Fibroblast of pulmonary artery (primary cell): ENCODE measurements around the gene TXLNG.
"Not testable (repeated sequence)": the region's sequence is repeated elsewhere in the genome, so short reads cannot be mapped to it uniquely, and the experiment has no call there.

Experiments
- DNase-seq: peaks from one replicate; pipeline ENCODE4 v3.0.0-alpha.2; 2010; ENCODE audit warnings: low read depth
- H3K4me3 ChIP-seq: replicated peaks from 2 replicates; pipeline ENCODE4 v1.5.1; 2011; ENCODE audit warnings: low read depth, mild to moderate bottlenecking, control low read depth, low read length, moderate library complexity
- TF ChIP-seq, protein P1 (sequence below): IDR thresholded peaks from 2 replicates; pipeline ENCODE4 v1.5.1; 2011; ENCODE audit warnings: mild to moderate bottlenecking, control low read depth, low read length, inconsistent platforms; ENCODE audit errors: missing control alignments

The TXLNG gene

DNA sequence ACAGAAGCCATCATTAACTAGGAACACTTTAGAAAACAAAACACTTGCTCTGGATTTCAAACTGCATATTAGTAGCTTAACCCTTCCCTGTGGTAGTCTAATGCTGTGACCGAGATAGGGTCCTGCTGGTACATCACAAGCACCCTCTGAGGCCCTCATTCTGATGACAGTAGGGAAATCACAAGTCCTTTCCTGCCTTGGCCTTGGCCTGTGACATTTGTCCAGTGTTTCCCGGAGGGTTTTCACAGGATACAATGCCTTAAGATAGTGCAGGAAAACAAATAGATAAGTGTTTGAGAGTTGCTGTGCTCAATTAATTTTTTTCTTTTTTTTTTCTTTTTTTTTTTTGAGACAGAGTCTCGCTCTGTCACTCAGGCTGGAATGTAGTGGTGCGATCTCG is 37.8 kb upstream of the TXLNG start:
- TF ChIP-seq, protein P1, sequence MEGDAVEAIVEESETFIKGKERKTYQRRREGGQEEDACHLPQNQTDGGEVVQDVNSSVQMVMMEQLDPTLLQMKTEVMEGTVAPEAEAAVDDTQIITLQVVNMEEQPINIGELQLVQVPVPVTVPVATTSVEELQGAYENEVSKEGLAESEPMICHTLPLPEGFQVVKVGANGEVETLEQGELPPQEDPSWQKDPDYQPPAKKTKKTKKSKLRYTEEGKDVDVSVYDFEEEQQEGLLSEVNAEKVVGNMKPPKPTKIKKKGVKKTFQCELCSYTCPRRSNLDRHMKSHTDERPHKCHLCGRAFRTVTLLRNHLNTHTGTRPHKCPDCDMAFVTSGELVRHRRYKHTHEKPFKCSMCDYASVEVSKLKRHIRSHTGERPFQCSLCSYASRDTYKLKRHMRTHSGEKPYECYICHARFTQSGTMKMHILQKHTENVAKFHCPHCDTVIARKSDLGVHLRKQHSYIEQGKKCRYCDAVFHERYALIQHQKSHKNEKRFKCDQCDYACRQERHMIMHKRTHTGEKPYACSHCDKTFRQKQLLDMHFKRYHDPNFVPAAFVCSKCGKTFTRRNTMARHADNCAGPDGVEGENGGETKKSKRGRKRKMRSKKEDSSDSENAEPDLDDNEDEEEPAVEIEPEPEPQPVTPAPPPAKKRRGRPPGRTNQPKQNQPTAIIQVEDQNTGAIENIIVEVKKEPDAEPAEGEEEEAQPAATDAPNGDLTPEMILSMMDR, result no peak

DNA sequence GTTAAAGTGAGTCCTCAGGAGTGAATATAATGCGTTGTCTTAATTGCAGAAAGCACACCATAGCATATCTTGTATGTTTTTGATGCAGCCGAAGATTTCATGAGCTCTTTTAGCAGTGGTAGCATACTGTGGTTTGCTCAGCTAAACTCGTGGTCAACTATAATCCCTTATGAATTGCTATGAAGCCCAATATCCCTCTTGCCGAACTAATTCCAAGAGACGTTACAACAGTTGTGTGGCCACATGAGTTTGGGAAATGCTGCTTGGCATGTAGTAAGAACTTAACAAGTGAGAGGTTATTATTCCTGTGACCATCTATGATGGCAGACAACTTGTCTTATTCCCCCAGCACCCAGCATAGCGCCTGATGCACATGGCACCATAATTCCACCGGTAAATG is 36.1 kb upstream of the TXLNG start:
- TF ChIP-seq, protein P1, result no peak

More for the DNA sequence above, 37.8 kb upstream of the TXLNG start:
- DNase-seq, result no peak
- no peak overlapping the region for H3K4me3 ChIP-seq

DNA sequence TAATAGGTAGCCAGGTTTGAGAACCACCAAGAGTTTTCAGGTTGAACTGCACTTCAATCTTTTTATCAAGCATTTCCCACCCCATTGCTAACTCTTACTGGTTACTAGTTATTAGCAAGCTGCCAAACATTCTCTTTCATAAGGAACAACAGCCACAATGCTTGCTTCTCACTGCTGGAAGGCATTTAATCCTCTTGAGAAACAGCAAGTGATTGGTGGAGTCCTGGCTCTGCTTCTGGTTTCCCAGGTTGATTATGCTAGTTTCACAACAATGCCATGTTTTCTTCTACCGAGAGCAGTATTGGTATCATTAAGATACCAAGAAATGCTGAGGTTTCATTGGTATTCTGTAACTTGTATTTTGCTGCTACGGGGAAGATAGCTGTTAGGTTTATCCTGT is 32.2 kb upstream of the TXLNG start:
- no peak for DNase-seq
- H3K4me3 ChIP-seq, result no peak overlapping the region
- TF ChIP-seq, protein P1, result no peak

More for the DNA sequence above, 36.1 kb upstream of the TXLNG start:
- H3K4me3 ChIP-seq, result no peak overlapping the region
- DNase-seq, result no peak

DNA sequence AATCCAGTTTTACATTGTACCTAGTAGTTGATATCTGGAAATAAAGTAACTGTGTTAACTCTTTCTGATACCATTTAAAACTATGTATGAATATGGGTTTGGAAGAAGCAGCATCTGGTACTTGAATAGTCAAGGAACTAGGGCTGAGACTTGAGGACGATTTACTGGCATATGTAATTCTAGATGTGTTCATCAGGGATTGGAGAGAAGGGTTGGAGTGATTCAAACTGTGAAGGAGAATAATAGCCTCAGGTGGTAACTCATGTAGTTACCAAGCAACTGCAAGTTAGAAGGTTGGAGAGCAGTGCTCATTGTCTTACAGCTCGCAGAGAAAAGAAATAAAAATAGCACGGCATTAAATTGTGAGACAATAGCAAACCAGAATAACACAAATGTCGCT is 29.5 kb upstream of the TXLNG start:
- H3K4me3 ChIP-seq, result no peak overlapping the region
- DNase-seq, result no peak
- TF ChIP-seq, protein P1, result no peak

DNA sequence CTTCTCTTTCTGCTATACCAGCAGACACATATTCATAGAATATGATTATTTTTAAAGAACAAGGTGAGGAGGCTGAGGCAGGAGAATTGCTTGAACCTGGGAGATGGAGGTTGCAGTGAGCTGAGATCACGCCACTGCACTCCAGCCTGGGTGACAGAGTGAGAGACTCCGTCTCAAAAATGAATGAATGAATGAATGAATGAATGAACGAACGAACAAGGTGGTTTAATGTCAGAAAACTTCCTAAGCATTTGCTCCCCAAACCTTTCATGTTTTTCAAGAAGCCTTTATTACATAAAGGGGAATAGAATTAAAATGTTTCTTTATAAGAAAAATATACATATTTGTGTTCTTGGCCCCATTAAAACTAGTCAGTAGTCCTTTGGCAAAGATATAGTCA is 24.8 kb upstream of the TXLNG start:
- H3K4me3 ChIP-seq, DNase-seq: not testable (repeated sequence)

DNA sequence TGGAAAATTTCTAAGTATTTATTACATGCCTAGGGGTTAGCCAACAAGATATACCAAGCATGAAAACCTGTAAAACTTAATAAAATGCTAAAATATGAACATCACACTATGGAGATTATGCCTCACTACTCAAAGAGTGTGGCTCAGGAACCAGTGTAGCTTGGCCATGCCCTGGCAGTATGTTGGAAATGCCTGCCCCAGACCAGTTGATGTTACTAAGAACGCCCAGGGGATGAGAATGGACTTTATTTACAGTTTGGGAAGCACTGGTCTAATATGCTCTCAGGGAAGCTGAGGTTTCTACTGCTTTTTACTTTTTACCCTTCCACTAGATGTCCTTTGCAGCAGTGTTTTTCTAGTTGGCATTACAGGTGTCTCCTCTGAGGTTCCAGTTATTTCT is 23.7 kb upstream of the TXLNG start:
- no peak for DNase-seq
- TF ChIP-seq, protein P1, result no peak
- no peak overlapping the region for H3K4me3 ChIP-seq

DNA sequence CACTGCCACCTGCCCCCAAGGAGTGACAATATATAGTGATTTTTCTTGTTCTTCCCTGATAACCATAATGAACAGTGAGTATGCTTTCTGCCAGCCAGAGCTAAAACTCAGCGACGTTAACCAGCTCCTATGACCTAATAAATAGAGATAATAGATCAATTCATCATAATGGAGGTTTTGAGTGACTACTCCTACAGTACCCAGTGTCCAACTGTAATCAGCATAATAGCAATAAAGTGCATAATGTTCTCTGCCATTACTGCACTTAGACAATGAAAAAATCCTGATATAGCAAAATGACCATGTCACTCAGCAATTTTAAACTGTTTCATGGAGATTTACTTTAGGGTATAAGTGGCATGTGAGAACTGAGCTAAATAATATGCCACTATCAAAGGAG is 20.7 kb upstream of the TXLNG start:
- no peak for DNase-seq
- TF ChIP-seq, protein P1, result no peak
- H3K4me3 ChIP-seq, result no peak overlapping the region

DNA sequence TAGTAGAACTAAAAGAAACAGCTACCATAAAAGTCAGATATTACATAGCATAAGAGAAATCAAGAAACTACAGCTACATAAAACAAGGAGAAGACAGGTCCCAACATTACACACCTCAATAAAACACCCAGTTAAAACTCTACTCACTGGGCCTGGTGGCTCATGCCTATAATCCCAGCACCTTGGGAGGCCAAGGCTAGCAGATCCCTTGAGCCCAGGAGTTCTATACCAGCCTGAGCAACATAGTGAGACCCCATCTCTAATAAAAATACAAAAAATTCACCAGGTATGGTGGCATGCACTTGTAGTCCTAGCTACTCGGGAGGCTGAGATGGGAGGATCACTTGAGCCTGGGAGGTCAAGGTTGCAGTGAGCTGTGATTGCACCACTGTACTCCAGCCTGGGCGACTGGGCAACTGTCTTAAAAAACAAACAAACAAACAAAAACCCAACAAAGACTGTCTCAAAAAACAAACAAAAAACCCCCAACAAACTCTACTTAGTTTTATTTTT is 15.2 kb upstream of the TXLNG start:
- no peak for DNase-seq
- H3K4me3 ChIP-seq, result no peak overlapping the region
- TF ChIP-seq, protein P1, result no peak
